ENCODE results near the gene PHLPP1. TPM values are rescaled to one million over a fixed set of nuclear protein-coding genes. Genes with fewer than 3 reads are reported as not detected.

Gene PHLPP1
- total RNA-seq, 1 experiment from 2014 or later: 12.5 TPM

- DNase-seq (ENCODE audit: low read depth): no peak
Observed at GRCh38 chr18:62938006-62938405, 222.7 kb downstream of the PHLPP1 start.

- no peak for DNase-seq (ENCODE audit: low read depth)
Observed at GRCh38 chr18:62938487-62938886, 223.1 kb downstream of the PHLPP1 start.

- DNase-seq (ENCODE audit: low read depth): no peak
Observed at GRCh38 chr18:62939433-62939832, 224.1 kb downstream of the PHLPP1 start.

DNA sequence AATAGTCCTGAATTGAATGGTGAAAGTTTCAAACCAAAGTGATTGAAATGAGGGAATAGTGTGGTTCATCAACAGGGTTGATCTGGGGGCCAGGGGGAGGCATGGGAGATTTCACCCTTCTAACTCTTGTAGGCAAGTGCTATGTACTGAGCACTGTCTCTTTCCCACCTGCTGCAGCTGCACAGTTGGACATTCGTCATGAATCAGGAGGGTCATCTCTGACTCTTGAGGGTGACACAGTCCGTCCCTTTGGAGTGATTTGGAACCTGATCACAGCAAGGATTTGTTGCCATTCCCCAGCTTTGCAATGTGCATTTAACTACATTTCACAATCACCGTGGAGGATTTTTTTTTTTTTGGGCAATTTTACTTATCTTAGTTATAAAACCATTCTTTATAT is 224.6 kb downstream of the PHLPP1 start:
- DNase-seq (ENCODE audit: low read depth): no peak

DNA sequence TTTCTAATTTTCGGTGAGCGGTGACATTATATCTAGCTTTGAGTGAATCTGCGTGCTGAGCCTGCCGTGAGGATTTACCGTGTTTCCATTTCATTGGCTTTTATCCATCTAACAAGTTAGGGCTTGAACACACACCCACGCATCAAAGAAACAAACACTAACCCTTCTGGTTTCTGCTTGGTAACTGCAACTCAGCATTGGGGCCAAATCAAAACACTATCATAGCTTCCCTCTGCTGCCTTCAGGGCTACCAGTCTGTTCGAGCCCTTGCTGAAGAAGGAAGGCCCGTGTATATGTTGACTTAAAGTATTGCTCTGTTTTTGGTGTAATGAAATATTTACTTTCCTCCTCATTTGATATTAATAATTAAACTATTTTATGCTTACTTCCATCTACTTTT is 227.2 kb downstream of the PHLPP1 start:
- no peak for DNase-seq (ENCODE audit: low read depth)

GRCh38 chr18:62944454-62944853 is 229.1 kb downstream of the PHLPP1 start:
- DNase-seq (ENCODE audit: low read depth): peak; percentile 7

- DNase-seq (ENCODE audit: low read depth): no peak
Observed at GRCh38 chr18:62948788-62949187, 233.4 kb downstream of the PHLPP1 start.

GRCh38 chr18:62950246-62950645 is 234.9 kb downstream of the PHLPP1 start:
- no peak for DNase-seq (ENCODE audit: low read depth)

DNA sequence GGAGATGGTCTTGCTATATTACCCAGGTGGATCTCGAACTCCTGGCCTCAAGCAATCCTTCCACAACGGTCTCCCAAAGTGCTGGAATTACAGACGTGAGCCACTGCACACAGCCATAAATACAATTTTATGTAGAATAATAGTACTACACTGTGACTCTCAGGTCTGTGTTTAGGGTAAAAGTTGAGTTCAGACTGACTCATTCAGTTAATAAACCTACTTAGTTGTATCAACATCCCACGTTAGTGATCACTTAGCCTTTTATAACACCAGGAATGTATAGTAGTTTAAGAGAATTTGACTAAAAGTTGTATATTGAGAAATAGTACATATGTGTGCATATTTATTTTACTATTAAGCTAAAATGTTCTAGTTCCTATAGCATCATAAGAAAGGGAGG is 237.5 kb downstream of the PHLPP1 start:
- no peak for DNase-seq (ENCODE audit: low read depth)

DNA sequence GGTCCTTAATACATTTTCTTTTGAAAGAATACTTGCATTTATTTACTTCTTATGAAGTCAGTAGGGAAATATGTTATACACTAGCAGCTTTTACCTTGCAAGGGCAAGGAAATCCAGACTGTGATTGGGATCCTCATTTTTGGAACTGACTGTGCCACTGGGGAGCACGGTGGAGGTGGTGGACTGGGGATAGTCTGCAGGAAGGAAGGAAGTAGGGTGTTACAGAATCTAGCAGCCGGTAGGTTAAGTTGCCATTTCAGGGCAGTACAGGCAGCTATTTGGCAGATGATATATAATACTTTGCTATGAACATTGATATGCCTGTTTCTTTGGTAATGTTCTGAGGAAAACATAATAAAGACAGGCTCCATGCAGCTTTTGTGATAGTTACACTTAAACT is 238.3 kb downstream of the PHLPP1 start:
- DNase-seq (ENCODE audit: low read depth): no peak

GRCh38 chr18:62954366-62954765 is 239.0 kb downstream of the PHLPP1 start:
- DNase-seq (ENCODE audit: low read depth): no peak

- peak; percentile 48 for DNase-seq (ENCODE audit: low read depth)
Observed at GRCh38 chr18:62957885-62958472, 242.6 kb downstream of the PHLPP1 start.

DNA sequence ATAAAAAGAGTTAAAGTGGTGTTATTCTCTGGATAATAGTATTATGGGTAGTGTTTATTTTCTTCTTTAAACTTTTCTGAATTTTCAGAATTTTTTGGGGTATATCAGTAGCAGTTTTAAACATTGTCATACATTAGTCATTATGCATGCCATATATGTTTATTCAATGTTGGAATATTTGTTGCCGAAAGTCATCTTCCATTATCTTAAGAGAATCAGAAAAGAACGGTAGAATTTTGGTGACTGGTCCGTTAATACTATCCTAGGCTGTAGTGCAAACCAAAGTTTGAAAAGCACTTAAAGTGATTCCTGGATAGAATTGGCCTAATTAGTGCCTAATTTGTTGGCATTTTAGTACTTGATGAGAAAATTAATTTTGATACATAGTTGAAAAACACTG is 244.1 kb downstream of the PHLPP1 start:
- DNase-seq (ENCODE audit: low read depth): no peak

DNA sequence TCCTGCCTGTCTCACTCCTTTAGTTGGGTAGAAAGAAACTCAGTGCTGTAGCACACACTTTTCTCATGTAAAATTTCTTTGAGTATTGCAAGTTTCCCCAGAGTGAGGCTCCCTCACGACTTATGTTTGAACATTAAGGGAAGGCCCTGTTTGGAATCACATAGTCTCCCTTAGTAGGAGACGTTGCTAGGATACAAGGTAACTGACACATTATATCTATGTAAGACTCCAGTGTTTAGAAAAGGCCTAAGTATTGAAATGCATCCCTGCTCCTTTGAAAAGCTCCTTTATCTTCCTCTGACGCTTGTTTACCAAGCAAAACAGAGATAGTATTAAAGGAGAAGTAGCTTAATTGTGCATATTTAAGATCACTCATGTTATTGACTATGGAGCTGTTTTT is 248.2 kb downstream of the PHLPP1 start:
- DNase-seq (ENCODE audit: low read depth): no peak

- no peak for DNase-seq (ENCODE audit: low read depth)
Observed at GRCh38 chr18:62964432-62964831, 249.1 kb downstream of the PHLPP1 start.

DNA sequence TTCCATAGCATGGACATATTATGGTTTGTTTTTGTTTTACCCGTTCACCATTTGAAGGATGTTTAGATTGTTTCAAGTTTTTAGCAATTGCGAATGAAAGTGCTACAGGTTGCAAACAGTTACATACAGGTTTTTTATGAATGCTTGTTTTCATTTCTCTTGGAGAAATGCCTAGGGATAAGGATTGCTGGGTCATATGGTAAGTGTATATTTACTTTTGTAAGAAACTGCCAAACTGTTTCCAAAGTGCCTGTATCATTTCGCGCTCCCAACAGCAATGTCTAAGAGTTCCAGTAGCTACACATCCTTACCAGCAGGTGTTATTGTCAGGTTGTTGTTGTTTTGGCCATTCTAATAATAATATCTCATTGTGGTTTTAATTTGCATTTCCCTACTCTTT is 251.7 kb downstream of the PHLPP1 start:
- DNase-seq (ENCODE audit: low read depth): no peak

GRCh38 chr18:62973689-62974088 is 258.3 kb downstream of the PHLPP1 start:
- no peak for DNase-seq (ENCODE audit: low read depth)

GRCh38 chr18:62974388-62974787 is 259.0 kb downstream of the PHLPP1 start:
- DNase-seq (ENCODE audit: low read depth): no peak

DNA sequence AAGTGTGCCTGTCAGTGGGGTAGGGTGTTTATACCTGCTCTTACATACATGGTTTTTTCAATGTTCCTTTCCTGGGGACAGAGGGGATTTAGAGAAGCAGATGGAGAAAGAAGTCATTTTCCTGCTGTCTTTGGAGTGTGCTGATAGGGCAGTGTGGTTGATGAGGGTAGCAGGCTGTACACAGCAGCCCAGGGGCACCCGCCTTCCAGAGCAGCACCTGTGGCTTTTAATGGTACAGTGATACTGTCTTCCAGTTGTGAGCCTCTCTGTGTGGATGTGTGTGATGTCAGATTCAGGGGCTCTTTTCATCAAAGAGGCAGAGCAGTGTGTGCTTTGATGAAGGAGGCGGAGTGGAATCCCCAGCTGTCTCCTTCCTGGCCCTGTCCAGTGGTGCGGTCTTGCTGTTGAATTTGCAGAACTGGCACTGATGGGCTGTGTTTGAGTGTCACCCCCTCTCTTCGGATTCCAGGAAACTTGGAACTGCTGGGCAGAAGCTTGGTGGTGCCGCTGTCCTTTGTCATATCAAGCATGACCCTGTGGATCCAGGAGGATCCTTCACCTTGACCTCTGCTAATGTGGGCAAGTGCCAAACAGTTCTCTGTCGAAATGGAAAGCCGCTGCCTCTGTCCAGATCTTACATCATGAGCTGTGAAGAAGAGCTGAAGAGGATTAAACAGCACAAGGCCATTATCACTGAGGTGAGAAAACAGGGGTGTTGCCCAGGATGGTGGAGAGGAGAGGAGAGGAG is 259.8 kb downstream of the PHLPP1 start:
- DNase-seq (ENCODE audit: low read depth): no peak

DNA sequence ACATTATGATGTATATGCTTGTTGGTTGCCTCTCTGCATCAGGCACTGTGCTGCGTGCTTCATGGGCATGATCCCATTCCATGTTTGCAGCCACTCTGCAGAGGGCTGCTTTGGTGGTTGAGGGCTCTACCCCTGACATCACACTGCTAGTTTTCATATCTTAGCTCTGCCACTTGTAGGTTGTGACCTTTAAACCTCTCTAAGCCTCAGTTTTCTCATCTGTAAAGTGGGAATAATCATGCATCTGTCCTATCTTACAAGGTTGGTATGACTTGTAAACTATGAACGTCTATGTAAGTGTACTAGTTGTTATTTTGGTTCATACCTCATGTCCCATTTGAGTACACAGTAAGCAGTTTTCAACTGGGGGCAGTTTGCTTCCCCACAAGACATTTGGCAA is 260.4 kb downstream of the PHLPP1 start:
- no peak for DNase-seq (ENCODE audit: low read depth)

DNA sequence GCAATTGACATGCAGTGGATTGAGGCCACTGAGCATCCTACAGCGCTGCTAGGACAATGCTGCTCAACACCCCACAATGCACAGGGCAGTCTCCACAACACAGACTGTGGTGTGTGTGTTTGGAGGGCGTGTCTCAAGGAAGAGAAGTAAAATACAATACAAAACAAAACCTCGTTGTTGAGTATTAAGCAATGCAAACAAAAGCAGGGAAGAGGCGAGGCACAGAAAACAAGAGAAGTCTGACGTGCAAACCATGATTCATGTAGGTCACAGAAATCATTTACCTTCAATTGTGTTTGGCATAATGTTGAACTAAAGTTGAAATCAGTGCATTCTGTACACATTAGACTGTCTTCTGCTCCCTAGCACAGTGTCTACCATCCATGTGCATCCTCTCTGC is 260.9 kb downstream of the PHLPP1 start:
- DNase-seq (ENCODE audit: low read depth): no peak

- peak; percentile 7 for DNase-seq (ENCODE audit: low read depth)
Observed at GRCh38 chr18:62977512-62977911, 262.2 kb downstream of the PHLPP1 start.

GRCh38 chr18:62978251-62979049 is 263.1 kb downstream of the PHLPP1 start:
- DNase-seq (ENCODE audit: low read depth): no peak
